GM19240 (cell line): Measurements from ENCODE around the gene AHRR.
A peak's percentile ranks its signal among the peaks of the same experiment; 100 is the strongest.

Source experiments
- DNase-seq: peaks from one replicate; pipeline ENCODE4 v3.0.0; 2011; ENCODE audit warnings: low spot score; ENCODE audit not compliant: insufficient read length

Gene AHRR

GRCh38 chr5:428219-428618 is 106.7 kb downstream of the AHRR start:
- DNase-seq = no peak

- no peak for DNase-seq
Observed at GRCh38 chr5:428754-429452, 107.4 kb downstream of the AHRR start.

DNA sequence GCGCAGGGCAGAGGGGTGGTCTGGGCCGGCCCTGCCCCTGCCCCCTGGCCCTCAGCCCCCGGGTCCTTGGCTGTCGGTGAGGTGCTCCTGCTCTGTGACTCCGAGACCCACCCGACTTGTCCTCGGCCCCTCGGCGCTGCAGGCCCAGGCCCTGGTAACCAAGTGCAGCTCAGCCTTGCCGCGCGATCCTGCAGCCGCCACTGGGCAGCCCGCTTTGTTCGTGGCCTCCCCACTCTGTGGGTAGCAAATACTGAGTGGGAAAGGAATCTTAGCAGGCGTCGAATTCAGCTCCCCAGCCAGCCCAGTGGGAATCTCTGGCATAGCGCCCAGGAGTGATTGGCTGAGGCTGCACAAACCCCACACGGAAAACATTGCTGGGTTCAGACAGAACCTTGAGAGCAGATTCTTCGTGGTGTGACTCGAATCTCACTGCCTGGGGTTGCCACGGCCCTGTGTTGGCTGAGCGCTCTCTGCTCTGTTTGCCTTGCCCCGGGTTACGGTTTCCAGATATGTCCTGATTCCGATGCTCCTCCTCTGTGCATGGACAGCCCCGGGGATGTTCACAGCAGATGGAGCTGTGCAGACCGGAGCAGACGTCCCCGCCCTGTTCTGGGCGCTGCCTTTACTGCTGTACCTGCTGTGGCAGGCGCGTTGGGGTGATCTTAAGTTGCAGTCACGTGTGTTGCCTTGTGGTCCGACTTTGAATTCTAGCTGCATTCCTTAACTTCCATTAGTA is 108.1 kb downstream of the AHRR start:
- no peak for DNase-seq

- no peak for DNase-seq
Observed at GRCh38 chr5:430214-430925, 108.9 kb downstream of the AHRR start.

- peak; percentile 56 for DNase-seq
Observed at GRCh38 chr5:431001-431710, 109.6 kb downstream of the AHRR start.

DNA sequence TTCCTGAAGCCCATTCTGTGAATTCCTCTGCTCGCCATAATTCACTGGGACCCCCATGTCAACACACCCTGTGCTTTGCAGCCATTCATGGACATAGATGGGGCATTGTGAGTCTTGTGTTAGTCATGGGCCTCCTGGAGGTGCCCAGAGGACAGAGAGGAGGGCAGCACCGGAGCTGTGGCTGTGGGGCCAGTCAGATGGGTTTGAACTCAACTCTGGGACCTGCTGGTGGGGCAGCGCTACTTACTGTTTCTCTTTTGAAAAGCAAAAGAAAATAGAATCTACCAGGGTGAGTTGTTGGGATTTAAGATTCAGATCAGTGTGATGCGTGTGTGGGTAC is 110.2 kb downstream of the AHRR start:
- DNase-seq = no peak

DNA sequence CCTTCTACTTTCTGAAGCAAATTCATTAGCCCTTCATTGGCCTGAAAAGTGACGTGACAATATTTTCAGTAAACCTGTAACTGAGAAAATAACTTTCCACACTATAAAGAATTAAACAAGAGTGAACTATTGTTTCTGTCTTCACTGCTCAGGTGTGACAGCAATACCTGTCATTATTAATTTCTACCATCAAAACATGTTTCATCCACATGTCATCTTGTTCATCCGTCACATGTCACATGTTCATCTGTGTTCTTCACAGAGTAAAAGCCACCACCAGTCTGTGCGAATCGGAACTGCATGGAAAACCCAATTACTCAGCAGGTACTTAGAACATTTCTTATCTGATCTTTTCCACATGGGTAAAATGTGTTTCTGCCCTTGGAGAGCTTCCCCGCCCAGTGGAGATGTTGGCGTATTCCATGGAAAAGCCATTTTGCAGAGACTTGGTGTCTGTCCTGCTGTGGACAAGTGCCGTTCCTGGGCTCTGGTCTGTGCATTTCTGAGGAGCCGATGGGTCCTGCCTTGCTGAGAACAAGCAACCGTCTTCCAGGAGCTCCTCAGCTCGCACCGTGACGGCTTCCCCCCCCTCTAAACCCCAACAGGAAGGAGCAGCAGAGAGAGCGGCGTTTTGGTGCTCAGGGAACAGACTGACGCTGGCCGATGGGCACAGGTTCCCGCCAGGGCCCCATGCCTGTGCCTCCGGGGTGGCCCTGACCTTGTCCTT is 110.8 kb downstream of the AHRR start:
- no peak for DNase-seq

GRCh38 chr5:432928-433791 is 111.6 kb downstream of the AHRR start:
- DNase-seq = no peak

DNA sequence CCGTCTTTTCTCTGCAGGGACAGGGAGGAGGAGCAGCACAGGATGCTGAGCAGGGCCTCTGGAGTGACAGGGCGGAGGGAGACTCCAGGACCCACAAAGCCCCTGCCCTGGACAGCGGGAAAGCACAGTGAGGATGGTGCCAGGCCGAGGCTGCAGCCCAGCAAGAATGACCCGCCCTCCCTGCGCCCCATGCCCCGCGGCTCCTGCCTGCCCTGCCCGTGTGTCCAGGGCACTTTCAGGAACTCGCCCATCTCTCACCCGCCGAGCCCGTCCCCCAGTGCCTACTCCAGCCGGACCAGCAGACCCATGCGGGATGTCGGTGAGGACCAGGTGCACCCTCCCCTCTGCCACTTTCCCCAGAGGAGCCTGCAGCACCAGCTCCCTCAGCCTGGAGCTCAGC is 112.3 kb downstream of the AHRR start:
- DNase-seq = no peak

GRCh38 chr5:434443-435146 is 113.1 kb downstream of the AHRR start:
- DNase-seq = no peak

GRCh38 chr5:435156-435790 is 113.8 kb downstream of the AHRR start:
- no peak for DNase-seq

GRCh38 chr5:435961-436640 is 114.6 kb downstream of the AHRR start:
- no peak for DNase-seq

- no peak for DNase-seq
Observed at GRCh38 chr5:436641-436975, 115.1 kb downstream of the AHRR start.

DNA sequence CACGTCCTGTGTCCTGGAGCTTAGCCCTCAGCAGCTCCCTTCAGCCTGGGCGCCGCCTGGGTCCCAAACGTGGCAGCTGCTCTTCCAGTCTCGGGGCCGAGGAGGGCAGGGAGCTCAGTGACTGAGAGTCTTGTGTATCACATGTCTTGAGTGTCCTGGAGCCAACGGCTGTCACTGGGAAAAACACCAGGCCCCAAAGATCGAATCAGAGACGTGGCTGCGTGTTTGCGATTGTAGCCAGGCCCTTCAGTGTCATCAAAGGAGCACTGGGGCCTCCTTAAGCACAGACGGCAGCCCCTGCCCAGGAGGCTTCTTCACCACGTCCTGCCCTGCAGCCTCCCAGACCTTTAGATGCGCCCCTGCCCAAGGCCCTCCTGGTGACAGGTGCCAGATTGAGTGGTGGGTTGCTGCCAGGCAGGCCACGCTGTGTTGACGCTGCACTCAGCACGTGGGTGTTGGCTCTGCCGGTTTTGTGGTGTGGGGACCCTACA is 115.8 kb downstream of the AHRR start:
- DNase-seq = no peak

GRCh38 chr5:438481-438981 is 117.0 kb downstream of the AHRR start:
- DNase-seq = no peak

- DNase-seq = no peak
Observed at GRCh38 chr5:439181-439580, 117.7 kb downstream of the AHRR start.

DNA sequence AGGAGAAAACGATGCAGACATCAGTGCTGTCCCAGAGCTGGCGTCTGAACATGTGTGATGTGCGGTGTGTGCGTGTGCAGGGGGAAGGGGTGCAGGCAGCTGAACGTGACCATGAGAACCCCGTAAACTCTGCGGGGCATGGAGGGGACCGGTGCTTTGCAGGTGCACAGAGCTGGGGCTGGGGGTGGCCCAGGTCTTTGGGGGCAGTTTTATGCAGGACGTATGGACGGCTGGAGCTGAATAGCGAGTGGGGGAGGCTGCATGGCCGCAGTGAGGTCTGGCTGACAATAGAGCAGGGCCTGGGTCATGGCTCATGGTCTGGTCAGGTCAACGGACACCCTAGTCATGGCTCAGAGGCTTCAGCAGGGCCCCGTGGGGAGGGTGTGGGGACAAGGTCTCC is 118.1 kb downstream of the AHRR start:
- no peak for DNase-seq

DNA sequence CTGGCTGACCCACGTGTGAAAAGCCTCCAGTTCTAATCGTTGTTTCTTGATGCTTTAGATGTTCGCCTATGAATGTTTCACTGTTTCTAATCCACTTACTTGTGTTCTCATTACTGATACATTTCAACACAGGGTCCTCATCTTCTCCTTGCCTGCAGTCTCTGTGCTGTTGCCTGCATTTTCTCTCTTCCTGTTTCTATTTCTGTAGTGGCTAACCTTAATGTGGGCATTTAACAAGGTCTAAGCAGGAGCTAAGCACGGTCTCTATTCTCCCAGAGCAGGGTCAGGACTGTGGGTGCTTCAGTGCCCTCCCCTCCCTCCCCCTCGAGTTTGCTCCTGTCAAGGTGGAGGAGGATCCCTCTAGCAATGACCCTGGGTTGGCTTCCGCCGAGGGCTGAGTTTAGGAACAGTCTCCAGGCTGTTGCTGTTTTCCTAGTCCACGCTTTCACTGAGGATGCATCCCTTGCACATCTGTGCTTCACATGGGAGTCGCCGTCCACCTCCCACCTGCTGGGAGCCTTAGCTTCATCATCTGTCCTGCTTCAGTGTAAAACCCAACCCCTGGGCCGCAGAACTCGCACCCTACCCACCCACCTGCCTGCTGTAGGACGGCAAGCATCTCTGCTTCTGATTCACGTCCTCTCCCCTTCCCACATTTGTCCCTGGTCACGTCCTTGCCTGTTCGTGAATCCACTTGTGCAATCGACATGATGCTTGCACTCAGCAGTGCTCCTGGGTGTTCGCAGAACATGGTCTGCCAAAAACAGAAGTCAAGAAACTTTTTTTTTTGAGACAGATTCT is 119.1 kb downstream of the AHRR start:
- no peak for DNase-seq
